ENCODE measurements around the gene LYL1.

LYL1 gene

DNA sequence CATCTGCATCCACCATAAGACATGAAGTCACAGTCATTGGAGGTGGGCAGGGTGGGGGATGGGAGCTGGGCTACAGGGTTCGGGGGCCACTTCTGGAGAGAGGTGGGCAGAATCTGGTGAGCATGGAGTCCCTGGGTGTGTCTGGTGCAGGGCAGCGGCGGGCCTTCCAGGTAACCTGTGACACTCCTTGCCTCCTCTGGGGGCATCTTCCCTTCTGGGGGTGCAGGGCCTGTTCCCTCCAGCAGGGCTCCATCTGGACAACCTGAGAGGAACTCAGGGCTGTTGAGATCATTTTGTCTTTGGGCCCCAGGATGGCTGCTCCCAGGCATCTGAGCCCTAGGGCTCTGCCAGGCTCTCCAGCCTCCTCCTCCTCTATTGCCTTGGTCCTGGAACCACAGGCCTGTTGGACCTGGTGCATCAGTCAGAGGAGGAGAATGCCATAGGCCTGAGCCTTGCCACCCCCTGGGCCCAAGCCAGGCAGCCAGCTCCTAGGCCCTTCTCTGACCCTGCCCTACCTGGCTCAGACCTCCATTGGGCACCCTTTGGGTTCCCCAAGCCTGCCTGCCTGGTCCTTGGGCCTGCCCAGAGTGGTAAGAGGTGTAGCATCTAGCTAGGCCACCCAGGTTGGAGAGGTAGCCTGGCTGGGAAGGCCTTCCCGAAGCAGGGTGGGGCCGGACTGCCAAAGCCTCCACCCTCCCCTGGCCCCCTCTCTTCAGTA is 13.4 kb downstream of the LYL1 start:
- Mint-ChIP-seq H3K4me3 (no peak overlapping the region), H3K27ac (no peak overlapping the region), H3K4me1 (ENCODE audit: low read depth) (peaks cover 27% of the 10 kb centered on the region), H3K9me3 (no peaks in the 10 kb centered on the region), H3K27me3 (peaks cover 7% of the 10 kb centered on the region), H3K36me3 (ENCODE audit: low read depth) (no peaks in the 10 kb centered on the region)
- intact Hi-C loops (cut with micrococcal nuclease): no loop called here

DNA sequence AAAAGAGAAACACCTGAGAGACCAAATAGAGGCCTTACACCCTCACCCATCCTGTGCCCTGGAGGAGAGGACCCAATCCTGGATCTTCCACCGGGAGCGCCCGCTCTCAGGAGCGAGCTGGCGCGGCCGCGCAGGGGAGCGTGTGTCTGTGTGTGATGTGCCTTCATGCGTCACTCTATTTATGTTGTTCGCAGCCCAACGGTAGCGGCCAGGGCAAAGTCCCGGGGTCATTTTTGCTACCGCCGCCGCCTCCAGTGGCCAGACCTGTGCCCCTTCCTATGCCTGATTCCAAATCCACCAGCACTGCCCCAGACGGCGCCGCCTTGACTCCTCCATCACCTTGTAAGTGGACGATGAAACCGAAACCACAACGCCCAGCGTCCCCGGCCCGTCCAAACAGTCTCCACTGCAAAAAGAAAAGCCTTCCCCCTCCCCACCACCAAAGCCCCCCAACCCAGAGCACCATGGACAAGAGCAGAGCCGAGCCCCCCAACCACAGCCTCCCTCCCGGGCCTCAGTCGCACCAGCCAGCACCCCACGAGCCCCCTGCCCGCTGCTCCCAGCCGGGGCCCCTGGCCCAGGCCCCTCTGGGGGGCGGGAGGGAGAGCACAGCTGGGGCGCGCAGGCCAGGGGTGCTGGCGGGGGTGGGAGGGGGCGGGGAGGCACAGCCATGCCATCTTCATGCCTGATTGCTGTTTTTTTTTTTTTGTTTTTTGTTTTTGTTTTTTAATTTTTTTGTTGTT is 14.7 kb downstream of the LYL1 start:
- H3K27me3 Mint-ChIP-seq: peaks cover 7% of the 10 kb centered on the region
- H3K9me3 Mint-ChIP-seq: no peaks in the 10 kb centered on the region
- no peak overlapping the region for H3K27ac Mint-ChIP-seq
- no peak overlapping the region for H3K4me3 Mint-ChIP-seq
- intact Hi-C loops (cut with micrococcal nuclease): no loop called here
- no peaks in the 10 kb centered on the region for H3K36me3 Mint-ChIP-seq (ENCODE audit: low read depth)
- peaks cover 21% of the 10 kb centered on the region for H3K4me1 Mint-ChIP-seq (ENCODE audit: low read depth)

DNA sequence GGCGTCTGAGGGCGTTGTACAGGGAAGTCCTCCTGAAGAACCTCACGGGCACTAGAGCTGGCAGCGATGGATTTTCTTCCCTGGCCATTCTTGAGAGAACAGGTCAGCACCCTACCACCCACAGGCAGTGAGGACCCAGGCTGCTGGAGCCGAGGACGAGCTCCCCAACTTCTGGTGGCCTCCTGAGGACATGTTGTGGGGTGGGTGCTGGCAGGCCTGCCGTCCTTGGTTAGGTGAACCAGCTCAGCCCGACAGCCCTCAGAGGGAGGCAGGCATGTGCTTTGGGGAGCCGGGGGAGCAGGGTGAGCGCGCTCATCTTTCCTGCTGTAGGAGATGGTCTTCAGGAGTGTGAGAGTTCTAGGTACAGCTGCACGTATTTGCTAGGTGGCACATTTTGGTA is 15.4 kb downstream of the LYL1 start:
- H3K4me3 Mint-ChIP-seq: no peak overlapping the region
- H3K4me1 Mint-ChIP-seq (ENCODE audit: low read depth): peaks cover 21% of the 10 kb centered on the region
- no peaks in the 10 kb centered on the region for H3K9me3 Mint-ChIP-seq
- H3K27me3 Mint-ChIP-seq: peaks cover 7% of the 10 kb centered on the region
- intact Hi-C loops (cut with micrococcal nuclease): no loop called here
- H3K27ac Mint-ChIP-seq: no peak overlapping the region
- no peaks in the 10 kb centered on the region for H3K36me3 Mint-ChIP-seq (ENCODE audit: low read depth)

DNA sequence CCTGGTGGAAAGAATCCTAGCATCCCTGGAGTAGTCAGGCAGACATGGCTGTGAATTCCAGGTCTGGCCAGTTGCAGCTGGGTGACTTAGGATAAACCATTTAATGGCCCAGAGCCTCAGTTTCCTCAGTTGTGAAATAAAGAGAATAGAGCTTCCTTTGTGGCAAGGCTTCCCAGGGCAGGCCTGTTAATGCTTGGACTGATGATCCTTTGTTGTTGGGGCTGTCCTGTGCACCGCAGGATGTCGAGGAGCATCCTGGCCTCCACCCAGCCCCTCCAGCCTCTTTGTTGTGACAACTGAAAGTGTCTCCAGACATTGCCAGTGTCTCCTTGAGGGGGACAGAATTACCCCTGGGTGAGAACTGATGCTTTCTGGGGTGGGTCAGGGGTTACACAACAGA is 16.3 kb downstream of the LYL1 start:
- Mint-ChIP-seq H3K27ac (no peak overlapping the region), H3K36me3 (ENCODE audit: low read depth) (no peaks in the 10 kb centered on the region), H3K27me3 (peaks cover 6% of the 10 kb centered on the region), H3K4me1 (ENCODE audit: low read depth) (peaks cover 15% of the 10 kb centered on the region), H3K9me3 (no peaks in the 10 kb centered on the region), H3K4me3 (no peak overlapping the region)
- intact Hi-C loops (cut with micrococcal nuclease): no loop called here

DNA sequence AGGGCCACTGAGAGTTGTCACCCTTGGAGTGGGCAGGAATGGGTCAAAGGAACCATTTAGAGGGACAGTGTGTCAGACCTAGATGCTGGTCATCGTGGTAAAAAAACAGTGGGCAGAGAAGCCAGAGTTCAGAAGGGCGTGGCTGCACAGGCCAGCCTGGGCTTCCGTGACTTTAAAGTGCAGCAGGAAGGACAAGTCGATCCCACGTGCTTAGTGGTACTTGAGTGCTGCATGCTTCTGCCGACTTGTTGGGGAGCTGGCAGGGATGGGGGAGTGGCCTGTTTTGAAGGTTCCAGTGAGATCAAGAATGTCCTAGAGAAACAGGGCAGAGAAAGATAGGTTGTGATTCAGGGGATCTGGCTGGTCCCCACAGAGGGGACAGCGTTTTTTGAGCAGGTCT is 17.0 kb downstream of the LYL1 start:
- Mint-ChIP-seq H3K9me3 (no peaks in the 10 kb centered on the region), H3K36me3 (ENCODE audit: low read depth) (no peaks in the 10 kb centered on the region), H3K27me3 (peaks cover 5% of the 10 kb centered on the region), H3K4me3 (no peak overlapping the region), H3K4me1 (ENCODE audit: low read depth) (peaks cover 12% of the 10 kb centered on the region), H3K27ac (no peak overlapping the region)
- intact Hi-C loops (cut with micrococcal nuclease): no loop called here

DNA sequence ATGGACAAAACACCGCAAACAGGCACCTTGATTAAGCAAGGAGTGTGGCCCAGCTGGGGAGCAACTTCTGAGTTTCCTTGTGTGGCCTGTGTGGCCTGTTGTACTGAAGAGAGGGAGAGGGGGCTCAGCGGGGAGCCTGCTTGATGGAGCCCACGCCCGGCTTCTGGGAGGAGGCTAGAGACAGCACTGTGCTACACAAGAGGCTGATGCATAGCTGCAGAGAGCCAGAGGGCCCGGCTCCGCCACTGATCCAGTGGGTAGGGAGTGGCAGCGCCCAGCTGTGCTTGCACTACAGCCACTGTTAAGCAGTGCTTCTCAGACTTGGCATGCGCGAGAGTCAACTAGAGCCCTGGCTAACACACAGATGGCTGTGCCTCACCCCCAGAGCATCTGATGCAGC is 19.0 kb downstream of the LYL1 start:
- Mint-ChIP-seq H3K4me1 (ENCODE audit: low read depth) (peaks cover 25% of the 10 kb centered on the region), H3K9me3 (no peaks in the 10 kb centered on the region), H3K4me3 (no peak overlapping the region), H3K27ac (no peak overlapping the region), H3K27me3 (peaks cover 8% of the 10 kb centered on the region), H3K36me3 (ENCODE audit: low read depth) (no peaks in the 10 kb centered on the region)
- intact Hi-C loops (cut with micrococcal nuclease): no loop called here

DNA sequence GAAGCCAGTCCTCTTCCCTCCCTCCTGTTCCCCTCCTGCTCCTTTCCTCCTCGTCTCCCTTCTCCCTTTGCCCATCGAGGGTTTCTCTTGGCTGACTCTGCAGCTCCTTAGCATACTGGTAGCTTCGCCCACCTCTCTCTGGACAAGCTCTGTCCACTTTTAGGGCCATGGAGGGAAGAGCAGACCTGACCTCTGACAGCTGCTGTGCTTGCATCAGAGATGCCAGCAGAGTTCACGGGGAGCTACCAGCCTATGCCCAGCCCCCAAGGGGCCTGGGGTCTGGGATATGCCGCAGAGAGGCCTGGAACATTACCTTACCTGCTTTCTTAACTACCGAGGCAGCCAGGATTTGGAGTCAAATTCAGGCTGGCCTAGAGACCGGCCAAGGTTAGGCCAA is 19.7 kb downstream of the LYL1 start:
- H3K9me3 Mint-ChIP-seq: no peaks in the 10 kb centered on the region
- H3K4me1 Mint-ChIP-seq (ENCODE audit: low read depth): peaks cover 25% of the 10 kb centered on the region
- H3K27me3 Mint-ChIP-seq: peaks cover 9% of the 10 kb centered on the region
- H3K36me3 Mint-ChIP-seq (ENCODE audit: low read depth): no peaks in the 10 kb centered on the region
- no peak overlapping the region for H3K4me3 Mint-ChIP-seq
- no peak overlapping the region for H3K27ac Mint-ChIP-seq
- intact Hi-C loops (cut with micrococcal nuclease): no loop called here

DNA sequence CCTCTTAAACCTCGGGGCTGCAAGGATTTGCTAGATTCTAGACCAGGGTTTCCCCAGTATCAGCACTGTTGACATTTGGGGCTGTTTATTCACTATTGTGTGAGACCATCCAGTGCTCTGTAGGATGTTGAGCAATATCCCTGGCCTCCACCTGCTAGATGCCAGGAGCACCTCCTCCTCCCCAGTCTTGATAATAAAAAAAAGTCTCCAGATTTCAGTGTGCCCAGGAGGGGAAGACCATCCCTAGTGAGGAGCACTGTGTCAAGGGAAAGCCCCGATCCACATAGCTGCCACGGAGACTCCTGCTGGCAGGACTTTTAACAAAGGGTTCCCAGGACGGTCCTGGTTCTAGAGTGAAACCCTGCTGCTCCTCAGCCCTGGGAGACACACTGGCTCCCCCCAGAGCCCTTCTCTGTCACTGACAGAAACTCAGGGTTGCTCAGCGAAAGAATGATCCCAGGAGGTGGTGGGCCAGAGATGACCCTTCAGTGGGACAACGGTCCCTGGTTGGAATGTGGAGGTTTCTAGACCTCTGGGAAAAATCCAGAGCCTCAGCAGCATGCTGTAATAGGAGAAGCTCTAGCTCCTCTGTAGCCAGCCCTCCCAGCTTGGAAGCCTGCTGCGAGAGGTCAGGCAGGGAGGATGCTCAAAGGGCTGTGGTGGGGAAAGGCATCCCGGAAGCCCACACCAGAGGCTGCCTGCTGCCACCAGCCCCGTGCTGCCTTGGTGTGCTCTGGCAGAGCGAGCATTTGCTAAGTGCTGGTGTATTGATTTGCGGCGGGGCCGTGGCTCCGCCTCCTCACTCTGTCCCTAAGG is 20.3 kb downstream of the LYL1 start:
- no peak overlapping the region for H3K4me3 Mint-ChIP-seq
- intact Hi-C loops (cut with micrococcal nuclease): no loop called here
- H3K27ac Mint-ChIP-seq: no peak overlapping the region
- H3K4me1 Mint-ChIP-seq (ENCODE audit: low read depth): peaks cover 25% of the 10 kb centered on the region
- no peaks in the 10 kb centered on the region for H3K9me3 Mint-ChIP-seq
- H3K27me3 Mint-ChIP-seq: peaks cover 13% of the 10 kb centered on the region
- H3K36me3 Mint-ChIP-seq (ENCODE audit: low read depth): no peaks in the 10 kb centered on the region

DNA sequence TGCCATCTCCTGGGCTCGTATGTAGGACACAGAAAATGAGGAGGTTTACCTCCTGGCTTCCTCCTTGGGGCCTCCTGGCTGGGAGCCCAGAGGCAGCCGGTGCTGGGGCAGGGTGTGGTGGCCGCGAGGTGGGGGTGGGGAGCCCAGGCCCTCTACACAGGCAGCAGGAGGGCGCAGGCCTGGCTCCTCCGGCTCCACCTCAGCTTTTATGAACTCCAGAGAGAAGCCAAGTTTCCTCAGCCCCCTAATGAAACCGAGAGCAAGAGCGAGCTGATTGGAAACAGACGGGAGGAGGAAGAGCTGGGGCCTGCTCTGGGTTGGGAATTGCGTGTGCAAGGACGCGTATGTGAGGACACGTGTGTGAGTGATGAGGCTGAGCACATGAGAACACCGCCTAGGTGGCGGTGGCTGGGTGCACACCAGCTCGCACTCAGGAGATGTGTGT is 23.1 kb downstream of the LYL1 start:
- no peaks in the 10 kb centered on the region for H3K9me3 Mint-ChIP-seq
- H3K4me3 Mint-ChIP-seq: no peak overlapping the region
- H3K36me3 Mint-ChIP-seq (ENCODE audit: low read depth): no peaks in the 10 kb centered on the region
- peak overlapping the region; percentile 7 for H3K27ac Mint-ChIP-seq
- intact Hi-C loops (cut with micrococcal nuclease): no loop called here
- peaks cover 16% of the 10 kb centered on the region for H3K27me3 Mint-ChIP-seq
- H3K4me1 Mint-ChIP-seq (ENCODE audit: low read depth): peaks cover 18% of the 10 kb centered on the region

DNA sequence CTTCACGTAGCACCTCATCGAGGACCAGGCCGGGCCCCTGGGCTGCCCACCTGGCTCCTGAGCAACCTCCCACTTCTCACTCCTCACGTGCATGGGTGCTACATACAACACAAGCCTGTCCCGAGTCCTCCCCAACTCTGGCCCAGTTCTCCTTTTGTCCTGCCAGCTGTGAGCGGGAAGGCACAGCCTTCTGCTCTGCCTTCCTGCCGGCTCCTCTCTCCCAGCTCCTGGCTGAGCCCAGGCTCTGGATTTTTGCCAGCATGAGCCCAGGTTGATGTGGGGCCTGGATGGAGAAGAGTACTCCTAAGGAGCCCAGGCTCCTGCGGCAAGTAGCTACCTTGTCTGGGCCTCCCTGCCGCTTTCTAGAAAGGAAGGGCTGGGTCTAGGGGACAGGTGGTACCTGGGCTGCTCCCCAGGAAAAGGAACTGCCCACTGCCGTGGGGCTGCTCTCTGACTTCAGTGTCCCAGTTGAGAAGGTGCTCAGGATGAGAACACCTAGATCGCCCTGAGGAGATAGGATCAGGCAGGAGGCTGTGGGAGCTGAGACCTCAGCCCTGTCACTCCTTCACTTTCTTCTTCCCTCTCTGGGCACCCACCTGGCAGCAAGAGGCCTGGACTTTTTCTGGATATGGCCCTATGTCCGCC is 23.6 kb downstream of the LYL1 start:
- intact Hi-C loops (cut with micrococcal nuclease): no loop called here
- Mint-ChIP-seq H3K4me3 (no peak overlapping the region), H3K27me3 (peaks cover 14% of the 10 kb centered on the region), H3K36me3 (ENCODE audit: low read depth) (no peaks in the 10 kb centered on the region), H3K9me3 (no peaks in the 10 kb centered on the region), H3K27ac (peak overlapping the region; percentile 7), H3K4me1 (ENCODE audit: low read depth) (peaks cover 18% of the 10 kb centered on the region)

DNA sequence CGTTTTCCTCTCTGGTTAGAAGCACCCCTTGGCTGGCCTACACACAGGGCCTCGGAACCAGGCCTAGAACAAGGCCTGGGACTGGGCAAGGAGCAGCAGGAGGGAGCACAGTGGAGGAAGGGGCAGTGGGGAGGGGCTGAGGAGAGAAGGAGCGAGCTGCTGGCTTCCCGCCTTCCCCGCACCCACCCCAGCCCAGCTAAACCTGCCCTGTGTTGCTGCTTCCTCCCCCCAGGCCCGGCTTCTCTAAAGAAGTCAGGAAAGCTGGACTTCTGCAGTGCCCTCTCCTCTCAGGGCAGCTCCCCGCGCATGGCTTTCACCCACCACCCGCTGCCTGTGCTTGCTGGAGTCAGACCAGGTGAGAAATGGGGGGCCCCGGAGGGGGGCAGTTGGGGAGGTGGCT is 24.3 kb downstream of the LYL1 start:
- Mint-ChIP-seq H3K27me3 (peaks cover 14% of the 10 kb centered on the region), H3K4me3 (no peak overlapping the region), H3K36me3 (ENCODE audit: low read depth) (no peaks in the 10 kb centered on the region), H3K9me3 (no peaks in the 10 kb centered on the region), H3K4me1 (ENCODE audit: low read depth) (peaks cover 18% of the 10 kb centered on the region), H3K27ac (no peak overlapping the region)
- intact Hi-C loops (cut with micrococcal nuclease): no loop called here

DNA sequence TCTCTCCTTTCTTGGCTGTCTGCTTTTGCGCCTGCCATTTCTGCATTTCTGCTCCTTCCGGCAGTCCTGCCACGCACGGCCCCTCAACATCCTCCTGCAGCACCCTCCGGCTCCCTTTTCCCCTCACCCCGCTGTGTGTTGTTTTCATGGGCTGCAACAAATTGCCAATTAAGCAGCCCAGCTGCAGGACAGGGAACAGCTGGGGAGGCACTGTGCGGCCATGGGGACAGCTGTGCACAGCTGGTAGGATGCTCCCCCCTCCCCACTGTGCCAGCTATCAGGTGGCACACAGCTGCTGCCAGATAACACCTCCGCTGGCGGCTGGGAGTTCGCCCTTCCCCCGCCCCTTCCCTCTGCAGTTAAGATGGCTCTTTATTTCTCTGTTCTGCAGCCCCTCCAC is 25.4 kb downstream of the LYL1 start:
- intact Hi-C loops (cut with micrococcal nuclease): no loop called here
- no peaks in the 10 kb centered on the region for H3K36me3 Mint-ChIP-seq (ENCODE audit: low read depth)
- H3K9me3 Mint-ChIP-seq: no peaks in the 10 kb centered on the region
- H3K4me3 Mint-ChIP-seq: no peak overlapping the region
- no peak overlapping the region for H3K27ac Mint-ChIP-seq
- peaks cover 18% of the 10 kb centered on the region for H3K4me1 Mint-ChIP-seq (ENCODE audit: low read depth)
- peaks cover 14% of the 10 kb centered on the region for H3K27me3 Mint-ChIP-seq

DNA sequence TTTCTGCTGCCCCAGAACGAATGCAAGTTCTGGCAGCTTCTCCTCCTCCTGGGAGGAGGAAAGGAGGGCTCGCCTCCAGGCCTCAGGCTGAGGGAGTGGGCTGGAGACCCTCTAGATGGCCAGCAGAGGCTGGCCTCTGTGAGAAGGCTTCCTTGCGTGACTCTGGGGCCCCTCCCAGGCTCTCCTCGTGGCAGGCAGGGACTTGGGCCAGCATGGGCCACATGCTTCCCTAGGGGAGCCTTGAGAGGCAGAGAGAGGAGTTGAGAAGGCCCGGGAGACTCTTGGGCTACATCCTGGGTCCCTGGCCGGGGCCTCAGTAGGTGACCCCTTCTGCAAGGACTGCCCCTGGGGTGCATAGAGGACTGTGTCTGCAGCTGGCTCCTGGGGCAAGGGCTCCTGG is 25.9 kb downstream of the LYL1 start:
- H3K36me3 Mint-ChIP-seq (ENCODE audit: low read depth): no peaks in the 10 kb centered on the region
- H3K27me3 Mint-ChIP-seq: peaks cover 14% of the 10 kb centered on the region
- no peaks in the 10 kb centered on the region for H3K9me3 Mint-ChIP-seq
- no peak overlapping the region for H3K4me3 Mint-ChIP-seq
- peaks cover 18% of the 10 kb centered on the region for H3K4me1 Mint-ChIP-seq (ENCODE audit: low read depth)
- H3K27ac Mint-ChIP-seq: no peak overlapping the region
- intact Hi-C loops (cut with micrococcal nuclease): no loop called here

DNA sequence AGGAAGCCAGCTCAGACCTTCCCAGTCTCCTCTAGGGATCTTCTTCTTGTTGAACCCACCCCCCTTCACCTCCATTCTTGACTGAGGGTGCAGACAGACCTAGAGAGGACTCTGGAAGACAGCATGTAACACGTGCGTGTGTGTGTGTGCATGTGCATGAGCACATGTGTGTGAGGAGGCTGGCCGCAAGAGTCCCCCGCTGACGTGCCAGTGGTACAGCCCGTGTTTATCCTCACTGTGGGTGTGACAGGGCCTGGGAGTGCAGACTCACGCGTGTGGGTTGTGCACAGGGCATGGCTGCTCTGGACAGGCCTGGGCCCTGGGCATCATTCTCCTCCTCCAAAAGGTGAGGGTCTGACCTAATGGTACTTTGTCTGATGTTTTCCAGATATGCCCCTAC is 26.3 kb downstream of the LYL1 start:
- Mint-ChIP-seq H3K4me1 (ENCODE audit: low read depth) (peaks cover 18% of the 10 kb centered on the region), H3K9me3 (no peaks in the 10 kb centered on the region), H3K27ac (no peak overlapping the region), H3K4me3 (no peak overlapping the region), H3K27me3 (peaks cover 11% of the 10 kb centered on the region), H3K36me3 (ENCODE audit: low read depth) (no peaks in the 10 kb centered on the region)
- intact Hi-C loops (cut with micrococcal nuclease): no loop called here
